ENCODE results near the gene IGF2BP2.

The IGF2BP2 gene

DNA sequence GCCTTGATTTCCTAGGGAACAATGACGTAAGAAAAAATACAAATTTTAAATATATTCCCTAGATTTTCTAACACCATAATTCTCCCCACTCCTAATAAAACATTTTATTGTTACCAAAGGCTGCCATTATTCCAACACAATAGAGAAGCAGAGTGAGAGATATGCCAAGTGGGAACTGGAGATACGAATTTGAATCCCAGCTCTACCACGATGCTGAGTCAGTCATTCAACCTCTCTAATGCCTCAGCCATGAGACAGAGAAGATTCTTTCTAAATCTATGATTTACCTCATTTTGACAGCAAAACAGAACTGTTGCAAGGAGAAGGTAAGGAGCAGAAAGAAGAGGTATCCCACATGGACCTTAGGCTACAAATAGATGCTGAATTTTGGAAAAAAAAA lies 112.5 kb downstream of the IGF2BP2 start:
- H3K4me2 ChIP-seq (ENCODE audit: low read depth, low read length): no peak overlapping the region
- H3K36me3 ChIP-seq (replicated peaks; ENCODE audit: insufficient read depth, low read length): no peaks in the 10 kb centered on the region
- no peak overlapping the region for H3K4me3 ChIP-seq (ENCODE audit: low read length)
- no peaks in the 10 kb centered on the region for H3K9me2 ChIP-seq (replicated peaks; ENCODE audit: insufficient read depth, low read length)
- no peak overlapping the region for H3K27ac ChIP-seq (ENCODE audit: low read length)
- H3K9ac ChIP-seq (ENCODE audit: low read length): no peak overlapping the region
- H3K79me2 ChIP-seq (ENCODE audit: low read length): peaks cover 5% of the 10 kb centered on the region; the same call in 1 of the 2 replicates
- no peaks in the 10 kb centered on the region for H3F3A ChIP-seq (ENCODE audit: insufficient read depth, low read length)
- H3K9me3 ChIP-seq (replicated peaks; ENCODE audit: insufficient read depth, low read length): no peaks in the 10 kb centered on the region
- H2AFZ ChIP-seq (ENCODE audit: low read length): no peak overlapping the region
- TF ChIP-seq EZH2phosphoT487 (IDR thresholded peaks at IDR 0.05; ENCODE audit: low read length): no peak
- TF ChIP-seq EZH2 (optimal IDR thresholded peaks at IDR 0.05; ENCODE audit: low read depth, low read length): no peak
- no peak for TF ChIP-seq CTCF (IDR thresholded peaks at IDR 0.05; ENCODE audit: low read length)
- H3K27me3 ChIP-seq (replicated peaks; ENCODE audit: insufficient read depth, low read length): no peaks in the 10 kb centered on the region
- no peaks in the 10 kb centered on the region for H3K4me1 ChIP-seq (ENCODE audit: low read length)
- H4K20me1 ChIP-seq (ENCODE audit: insufficient read depth, low read length): no peaks in the 10 kb centered on the region
- no peak for DNase-seq

- no peaks in the 10 kb centered on the region for H3F3A ChIP-seq (ENCODE audit: insufficient read depth, low read length)
- no peak for DNase-seq
- peaks cover 5% of the 10 kb centered on the region; the same call in 1 of the 2 replicates for H3K79me2 ChIP-seq (ENCODE audit: low read length)
- no peak overlapping the region for H3K4me3 ChIP-seq (ENCODE audit: low read length)
- no peak overlapping the region for H2AFZ ChIP-seq (ENCODE audit: low read length)
- no peaks in the 10 kb centered on the region for H3K9me3 ChIP-seq (replicated peaks; ENCODE audit: insufficient read depth, low read length)
- no peaks in the 10 kb centered on the region for H3K27me3 ChIP-seq (replicated peaks; ENCODE audit: insufficient read depth, low read length)
- H3K4me1 ChIP-seq (ENCODE audit: low read length): no peaks in the 10 kb centered on the region
- no peak overlapping the region for H3K27ac ChIP-seq (ENCODE audit: low read length)
- H3K4me2 ChIP-seq (ENCODE audit: low read depth, low read length): no peak overlapping the region
- TF ChIP-seq EZH2phosphoT487 (IDR thresholded peaks at IDR 0.05; ENCODE audit: low read length) (no peak), CTCF (IDR thresholded peaks at IDR 0.05; ENCODE audit: low read length) (no peak), EZH2 (optimal IDR thresholded peaks at IDR 0.05; ENCODE audit: low read depth, low read length) (no peak)
- no peaks in the 10 kb centered on the region for H3K36me3 ChIP-seq (replicated peaks; ENCODE audit: insufficient read depth, low read length)
- H4K20me1 ChIP-seq (ENCODE audit: insufficient read depth, low read length): no peaks in the 10 kb centered on the region
- H3K9me2 ChIP-seq (replicated peaks; ENCODE audit: insufficient read depth, low read length): no peaks in the 10 kb centered on the region
- H3K9ac ChIP-seq (ENCODE audit: low read length): no peak overlapping the region
Measured at GRCh38 chr3:185711255-185711870, 113.5 kb downstream of the IGF2BP2 start.

DNA sequence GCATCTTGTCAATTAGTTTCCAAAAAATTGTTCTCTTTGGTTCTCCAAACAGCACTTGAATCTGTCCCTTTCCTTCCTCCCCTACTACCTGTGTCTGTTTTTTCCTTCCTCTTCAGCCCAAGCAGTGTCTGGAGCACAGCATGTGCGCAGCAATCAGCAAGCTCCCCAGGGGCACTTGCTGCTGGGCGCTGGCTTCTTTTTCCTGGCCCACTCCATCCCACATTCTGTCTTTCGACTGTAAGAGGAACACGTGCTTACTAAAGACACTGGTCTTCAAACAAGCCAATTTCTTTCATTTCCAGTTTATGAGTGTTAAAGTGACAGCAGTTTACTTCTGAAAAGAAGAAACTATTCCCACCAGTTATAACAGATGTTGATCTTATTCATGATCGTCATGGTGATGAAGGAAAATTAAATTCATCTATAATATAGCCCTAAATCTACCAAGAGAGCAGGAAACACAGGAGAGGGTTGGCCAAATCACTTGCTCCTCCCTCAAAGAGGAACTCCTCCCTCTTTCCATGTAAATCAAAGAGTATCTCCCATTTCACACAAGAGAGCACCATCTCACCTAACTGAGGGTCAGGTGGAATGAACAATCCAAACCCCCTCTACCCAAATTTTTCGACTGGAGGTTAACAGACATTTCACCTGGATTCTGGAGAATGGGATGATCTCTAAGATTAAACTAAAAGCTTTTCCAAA lies 115.4 kb downstream of the IGF2BP2 start:
- Histone ChIP-seq H3F3A (ENCODE audit: insufficient read depth, low read length) (no peaks in the 10 kb centered on the region), H3K9me2 (replicated peaks; ENCODE audit: insufficient read depth, low read length) (no peaks in the 10 kb centered on the region), H3K36me3 (replicated peaks; ENCODE audit: insufficient read depth, low read length) (no peaks in the 10 kb centered on the region), H3K9me3 (replicated peaks; ENCODE audit: insufficient read depth, low read length) (no peaks in the 10 kb centered on the region), H3K4me1 (ENCODE audit: low read length) (no peaks in the 10 kb centered on the region), H3K27me3 (replicated peaks; ENCODE audit: insufficient read depth, low read length) (no peaks in the 10 kb centered on the region), H3K9ac (ENCODE audit: low read length) (no peak overlapping the region), H4K20me1 (ENCODE audit: insufficient read depth, low read length) (no peaks in the 10 kb centered on the region), H3K4me2 (ENCODE audit: low read depth, low read length) (no peak overlapping the region), H2AFZ (ENCODE audit: low read length) (no peak overlapping the region), H3K4me3 (ENCODE audit: low read length) (no peak overlapping the region), H3K27ac (ENCODE audit: low read length) (no peak overlapping the region), H3K79me2 (ENCODE audit: low read length) (peaks cover 5% of the 10 kb centered on the region; the same call in 1 of the 2 replicates)
- DNase-seq: no peak
- no peak for TF ChIP-seq CTCF (IDR thresholded peaks at IDR 0.05; ENCODE audit: low read length)
- no peak for TF ChIP-seq EZH2 (optimal IDR thresholded peaks at IDR 0.05; ENCODE audit: low read depth, low read length)
- TF ChIP-seq EZH2phosphoT487 (IDR thresholded peaks at IDR 0.05; ENCODE audit: low read length): no peak

All from MM.1S (cell line).